NB4 (cell line): ENCODE measurements around the gene OR4F15.

Source experiments
- CTCF ChIP-seq: IDR thresholded peaks from one replicate; pipeline ENCODE4 v1.5.1; 2012; ENCODE audit warnings: low read depth, low read length
- POLR2A ChIP-seq: IDR thresholded peaks from 2 replicates; pipeline ENCODE4 v1.6.1; 2011; ENCODE audit warnings: mild to moderate bottlenecking; ENCODE audit not compliant: insufficient read length; ENCODE audit errors: extremely low read depth

GRCh38 chr15:101852356-101852755, 40.4 kb downstream of the OR4F15 start:
- TF ChIP-seq POLR2A (no peak), CTCF (no peak)
